HG03039 (cell line): ENCODE data around the gene MAPK9.
"Not testable (repeated sequence)": the region's sequence is repeated elsewhere in the genome, so short reads cannot be mapped to it uniquely, and the experiment has no call there.

Experiments
- ATAC-seq: cut with Tn5 transposase; IDR thresholded peaks from one replicate; pipeline ENCODE4 v1.9.1; 2021; ENCODE audit warnings: mild to moderate bottlenecking, moderate library complexity; ENCODE audit not compliant: unreplicated experiment

MAPK9 gene

GRCh38 chr5:180326989-180327565 is 35.2 kb upstream of the MAPK9 start:
- no peak for ATAC-seq

GRCh38 chr5:180324601-180324950 is 32.7 kb upstream of the MAPK9 start:
- ATAC-seq = no peak

GRCh38 chr5:180323941-180324600 is 32.2 kb upstream of the MAPK9 start:
- no peak for ATAC-seq

- no peak for ATAC-seq
These were observed 31.3 kb upstream of the MAPK9 start for GRCh38 chr5:180323160-180323559.

GRCh38 chr5:180318456-180319089 is 26.7 kb upstream of the MAPK9 start:
- ATAC-seq = no peak

- no peak for ATAC-seq
These were observed 24.7 kb upstream of the MAPK9 start for GRCh38 chr5:180316586-180316985.

- peak; percentile 68 for ATAC-seq
These were observed 23.9 kb upstream of the MAPK9 start for GRCh38 chr5:180315762-180316212.

GRCh38 chr5:180313677-180314505 is 22.0 kb upstream of the MAPK9 start:
- ATAC-seq = no peak

- no peak for ATAC-seq
These were observed 19.3 kb upstream of the MAPK9 start for GRCh38 chr5:180311216-180311615.

- no peak for ATAC-seq
These were observed 14.9 kb upstream of the MAPK9 start for GRCh38 chr5:180306796-180307195.

GRCh38 chr5:180305481-180305880 is 13.6 kb upstream of the MAPK9 start:
- ATAC-seq = no peak

- ATAC-seq = no peak
These were observed 12.8 kb upstream of the MAPK9 start for GRCh38 chr5:180304431-180305375.

GRCh38 chr5:180304016-180304292 is 12.1 kb upstream of the MAPK9 start:
- ATAC-seq = no peak

GRCh38 chr5:180303226-180304015 is 11.5 kb upstream of the MAPK9 start:
- ATAC-seq = no peak

- no peak for ATAC-seq
These were observed 10.4 kb upstream of the MAPK9 start for GRCh38 chr5:180302256-180302655.

GRCh38 chr5:180301253-180301652 is 9.4 kb upstream of the MAPK9 start:
- ATAC-seq = no peak

GRCh38 chr5:180299526-180299925 is 7.6 kb upstream of the MAPK9 start:
- no peak for ATAC-seq

- not testable (repeated sequence) for ATAC-seq
These were observed 7.1 kb upstream of the MAPK9 start for GRCh38 chr5:180299014-180299413.

- ATAC-seq = no peak
These were observed 5.9 kb upstream of the MAPK9 start for GRCh38 chr5:180297587-180298282.
